Neuronal stem cell (in vitro differentiated cells): ENCODE data around the gene CFAP52.

Experiments
- DNase-seq: peaks from one replicate; pipeline ENCODE4 v3.0.0-alpha.2; 2013; ENCODE audit warnings: low spot score
- H2AFZ ChIP-seq: one replicate; pipeline ENCODE4 v1.6.1; 2013; ENCODE audit warnings: mild to moderate bottlenecking, low read length, inconsistent platforms
- H2AK5ac ChIP-seq: 2 replicates; pipeline ENCODE4 v1.6.1; 2013; ENCODE audit warnings: low read depth, mild to moderate bottlenecking, inconsistent platforms, low read length, moderate library complexity, mixed read lengths
- H2BK120ac ChIP-seq: 2 replicates; pipeline ENCODE4 v1.6.1; 2013; ENCODE audit warnings: low read depth, mild to moderate bottlenecking, inconsistent platforms, low read length, moderate library complexity, mixed read lengths
- H2BK12ac ChIP-seq: one replicate; pipeline ENCODE4 v1.6.1; 2013; ENCODE audit warnings: low read length, inconsistent platforms
- H2BK15ac ChIP-seq: 2 replicates; pipeline ENCODE4 v1.6.1; 2013; ENCODE audit warnings: mild to moderate bottlenecking, low read length, inconsistent platforms, mixed read lengths
- H2BK5ac ChIP-seq: one replicate; pipeline ENCODE4 v1.6.1; 2013; ENCODE audit warnings: inconsistent platforms, mild to moderate bottlenecking, low read length, moderate library complexity
- H3K14ac ChIP-seq: one replicate; pipeline ENCODE4 v1.6.1; 2013; ENCODE audit warnings: low read length, inconsistent platforms
- H3K18ac ChIP-seq: 2 replicates; pipeline ENCODE4 v1.6.1; 2013; ENCODE audit warnings: low read length, inconsistent platforms
- H3K23ac ChIP-seq: 2 replicates; pipeline ENCODE4 v1.6.1; 2013; ENCODE audit warnings: low read depth, mild to moderate bottlenecking, mixed read lengths, low read length, inconsistent platforms; ENCODE audit not compliant: poor library complexity
- H3K27ac ChIP-seq: replicated peaks from 3 replicates; pipeline ENCODE4 v1.5.1; 2013; ENCODE audit warnings: low read length, inconsistent platforms
- H3K27me3 ChIP-seq, 3 experiments: 2 replicates each; pipeline ENCODE4 v1.6.1; 2013; ENCODE audit warnings: low read length in 3 of 3, mild to moderate bottlenecking in 2 of 3, inconsistent platforms in 1 of 3, low read depth in 1 of 3, mixed read lengths in 1 of 3, moderate library complexity in 1 of 3; ENCODE audit not compliant: control insufficient read depth in 3 of 3, insufficient read depth in 3 of 3
- H3K36me3 ChIP-seq, 2 donors: replicated peaks in 1 of 2; 2 replicates each; pipeline ENCODE4 v1.6.1; 2013; ENCODE audit warnings: low read length in 2 of 2; ENCODE audit not compliant: control insufficient read depth in 2 of 2, insufficient read depth in 2 of 2
- H3K4ac ChIP-seq: 2 replicates; pipeline ENCODE4 v1.6.1; 2013; ENCODE audit warnings: inconsistent platforms, mild to moderate bottlenecking, low read length, moderate library complexity
- H3K4me1 ChIP-seq, 2 donors: 1 replicate in 1 of 2; 2 replicates in 1 of 2; pipeline ENCODE4 v1.6.1; 2013; ENCODE audit warnings: low read length in 2 of 2, low read depth in 1 of 2; ENCODE audit not compliant: control insufficient read depth in 2 of 2, insufficient read depth in 1 of 2
- H3K4me2 ChIP-seq: one replicate; pipeline ENCODE4 v1.6.1; 2013; ENCODE audit warnings: mild to moderate bottlenecking, low read length, inconsistent platforms; ENCODE audit not compliant: insufficient read depth, poor library complexity, severe bottlenecking
- H3K4me3 ChIP-seq, 2 donors: 2 replicates each; pipeline ENCODE4 v1.5.1; 2013; ENCODE audit warnings: low read length in 2 of 2, mild to moderate bottlenecking in 2 of 2, inconsistent platforms in 1 of 2, moderate library complexity in 1 of 2
- H3K79me1 ChIP-seq: one replicate; pipeline ENCODE4 v1.6.1; 2013; ENCODE audit warnings: low read depth, mild to moderate bottlenecking, inconsistent platforms, low read length, moderate library complexity
- H3K9ac ChIP-seq: one replicate; pipeline ENCODE4 v1.6.1; 2013; ENCODE audit warnings: mild to moderate bottlenecking, low read depth, low read length, inconsistent platforms; ENCODE audit not compliant: poor library complexity
- H3K9me3 ChIP-seq, 2 donors: replicated peaks in 1 of 2; 2 replicates each; pipeline versions ENCODE3 to v1.6.1; 2013; ENCODE audit warnings: low read length in 2 of 2, mild to moderate bottlenecking in 2 of 2, inconsistent platforms in 1 of 2, low read depth in 1 of 2, mixed read lengths in 1 of 2, moderate library complexity in 1 of 2; ENCODE audit not compliant: control insufficient read depth in 2 of 2, insufficient read depth in 1 of 2
- H4K8ac ChIP-seq: one replicate; pipeline ENCODE4 v1.6.1; 2013; ENCODE audit warnings: low read depth, mild to moderate bottlenecking, inconsistent platforms, low read length, moderate library complexity
- H4K91ac ChIP-seq: one replicate; pipeline ENCODE4 v1.6.1; 2013; ENCODE audit warnings: low read length, low read depth, mild to moderate bottlenecking, inconsistent platforms; ENCODE audit not compliant: poor library complexity
- WGBS, 2 donors: extraction: QIAGEN DNeasy Blood & Tissue Kit; methylation state at CpG; one replicate each; pipeline ENCODE4 v1.1.7; 2013; ENCODE audit warnings: missing lambda C conversion rate in 2 of 2, mixed read lengths in 1 of 2; ENCODE audit not compliant: insufficient read length in 2 of 2, insufficient replicate concordance in 1 of 2; ENCODE audit errors: extremely low coverage in 2 of 2; 5-methylcytosine and 5-hydroxymethylcytosine counted together

Gene CFAP52

GRCh38 chr17:9538626-9539025 lies 37.8 kb upstream of the CFAP52 start:
- H3K23ac ChIP-seq = no peak overlapping the region
- no peak overlapping the region for H3K27ac ChIP-seq
- no peak overlapping the region for H3K14ac ChIP-seq
- H2BK15ac ChIP-seq = no peak overlapping the region
- H4K91ac ChIP-seq = no peak overlapping the region
- no peak overlapping the region for H3K9ac ChIP-seq
- no peaks in the 10 kb centered on the region for H3K79me1 ChIP-seq
- no peaks in the 10 kb centered on the region for H3K9me3 ChIP-seq
- no peak overlapping the region for H3K18ac ChIP-seq
- no peak overlapping the region for H3K4me3 ChIP-seq
- no peaks in the 10 kb centered on the region for H3K27me3 ChIP-seq
- DNase-seq = no peak
- H4K8ac ChIP-seq = no peak overlapping the region
- no peak overlapping the region for H2AFZ ChIP-seq
- no CpG with 5 or more reads among the region's 4 CpGs for WGBS, 2 donors
- no peak overlapping the region for H2BK120ac ChIP-seq
- peaks cover 0 to 5% of the 10 kb centered on the region in 2 donors for H3K4me1 ChIP-seq
- H3K4ac ChIP-seq = no peak overlapping the region
- no peak overlapping the region for H2AK5ac ChIP-seq
- H3K36me3 ChIP-seq = no peaks in the 10 kb centered on the region
- no peak overlapping the region for H2BK12ac ChIP-seq
- H2BK5ac ChIP-seq = no peak overlapping the region
- H3K4me2 ChIP-seq = no peak overlapping the region

- Histone ChIP-seq H2AFZ (no peak overlapping the region), H4K91ac (no peak overlapping the region), H3K4me3 (no peak overlapping the region), H3K18ac (no peak overlapping the region), H3K14ac (no peak overlapping the region), H2BK5ac (no peak overlapping the region), H3K36me3 (no peaks in the 10 kb centered on the region), H3K4ac (no peak overlapping the region), H2AK5ac (no peak overlapping the region), H3K4me1 (peaks cover 0 to 5% of the 10 kb centered on the region in 2 donors), H3K27ac (no peak overlapping the region), H2BK120ac (no peak overlapping the region), H3K23ac (no peak overlapping the region), H3K4me2 (no peak overlapping the region), H3K27me3 (no peaks in the 10 kb centered on the region), H2BK12ac (no peak overlapping the region), H2BK15ac (no peak overlapping the region), H3K79me1 (no peaks in the 10 kb centered on the region), H3K9ac (no peak overlapping the region), H3K9me3 (no peaks in the 10 kb centered on the region), H4K8ac (no peak overlapping the region)
- no CpG with 5 or more reads among the region's 4 CpGs for WGBS, 2 donors
- no peak for DNase-seq
These were observed 34.7 kb upstream of the CFAP52 start for GRCh38 chr17:9541718-9542117.

- no peak overlapping the region for H3K4me3 ChIP-seq
- no peak overlapping the region for H4K91ac ChIP-seq
- H2AFZ ChIP-seq = no peak overlapping the region
- H2BK15ac ChIP-seq = no peak overlapping the region
- H3K9ac ChIP-seq = no peak overlapping the region
- no CpG with 5 or more reads among the region's 7 CpGs for WGBS, 2 donors
- no peak overlapping the region for H3K4me2 ChIP-seq
- H3K14ac ChIP-seq = no peak overlapping the region
- no peaks in the 10 kb centered on the region for H3K36me3 ChIP-seq
- H4K8ac ChIP-seq = no peak overlapping the region
- H3K23ac ChIP-seq = no peak overlapping the region
- no peak overlapping the region for H2BK5ac ChIP-seq
- H2AK5ac ChIP-seq = no peak overlapping the region
- H3K79me1 ChIP-seq = no peaks in the 10 kb centered on the region
- H3K27ac ChIP-seq = no peak overlapping the region
- H2BK12ac ChIP-seq = no peak overlapping the region
- H3K9me3 ChIP-seq = no peaks in the 10 kb centered on the region
- no peak for DNase-seq
- no peak overlapping the region for H3K4ac ChIP-seq
- no peaks in the 10 kb centered on the region for H3K4me1 ChIP-seq
- no peak overlapping the region for H3K18ac ChIP-seq
- H3K27me3 ChIP-seq = no peaks in the 10 kb centered on the region
- H2BK120ac ChIP-seq = no peak overlapping the region
These were observed 32.2 kb upstream of the CFAP52 start for GRCh38 chr17:9544221-9544620.

- Histone ChIP-seq H3K4ac (no peak overlapping the region), H3K9me3 (no peaks in the 10 kb centered on the region), H3K27ac (no peak overlapping the region), H3K36me3 (no peaks in the 10 kb centered on the region), H2BK5ac (no peak overlapping the region), H3K23ac (no peak overlapping the region), H3K79me1 (no peaks in the 10 kb centered on the region), H3K4me2 (no peak overlapping the region), H2BK15ac (no peak overlapping the region), H4K91ac (no peak overlapping the region), H2AFZ (no peak overlapping the region), H3K9ac (no peak overlapping the region), H4K8ac (no peak overlapping the region), H2BK120ac (no peak overlapping the region), H2AK5ac (no peak overlapping the region), H3K27me3 (no peaks in the 10 kb centered on the region), H3K4me1 (no peaks in the 10 kb centered on the region), H3K14ac (no peak overlapping the region), H3K18ac (no peak overlapping the region), H2BK12ac (no peak overlapping the region), H3K4me3 (no peak overlapping the region)
- WGBS, 2 donors = no CpG with 5 or more reads among the region's 2 CpGs
- no peak for DNase-seq
These were observed 27.2 kb upstream of the CFAP52 start for GRCh38 chr17:9549215-9549614.
